B cell (primary cell): ENCODE data around the gene RNF213. TPM values are rescaled to one million over a fixed set of nuclear protein-coding genes. Genes with fewer than 3 reads are reported as not detected.

Source experiments
- ATAC-seq: fragments of 200-7000 bp; cut with Tn5 transposase; one replicate; pipeline ENCODE4 v1.10.0; 2021; ENCODE audit warnings: low read depth, mild to moderate bottlenecking, moderate number of reproducible peaks, moderate library complexity
- CTCF ChIA-PET: fragments of 350-600 bp; sonication (Branson Sonifier 250); formaldehyde crosslinking; loops from one replicate; lab custom pipeline; 2021; ENCODE audit warnings: antibody characterized with exemption, inconsistent platforms; lab: Charles Lee
- POLR2A ChIA-PET: fragments of 350-600 bp; sonication (Branson Sonifier 250); formaldehyde crosslinking; loops from one replicate; lab custom pipeline; 2021; ENCODE audit warnings: antibody characterized with exemption; lab: Charles Lee
- DNase-seq: peaks from one replicate; pipeline ENCODE4 v3.0.0; 2013
- H2AFZ ChIP-seq: 2 replicates; pipeline ENCODE4 v1.6.1; 2012; ENCODE audit warnings: mild to moderate bottlenecking, low read depth, low read length; ENCODE audit not compliant: insufficient read depth, poor library complexity, severe bottlenecking
- H3K27ac ChIP-seq, 2 donors: 1 replicate in 1 of 2; 2 replicates in 1 of 2; pipeline ENCODE4 v1.5.1; 2012 to 2013; ENCODE audit warnings: low read length in 2 of 2, mild to moderate bottlenecking in 2 of 2, moderate library complexity in 1 of 2
- H3K27me3 ChIP-seq, 4 experiments: fragments of 200-600 bp in 1 of 4; sonication (generic) in 1 of 4; replicated peaks in 1 of 4; 1 replicate in 2 of 4; 2 replicates in 2 of 4; pipeline versions ENCODE4 v1.6.1 to v1.7.0; 2013 to 2016; ENCODE audit warnings: low read length in 3 of 4, mild to moderate bottlenecking in 2 of 4, mixed read lengths in 1 of 4, moderate library complexity in 1 of 4; ENCODE audit not compliant: insufficient read depth in 4 of 4, control insufficient read depth in 3 of 4; ENCODE audit errors: control extremely low read depth in 1 of 4
- H3K36me3 ChIP-seq, 2 experiments: replicated peaks in 1 of 2; 1 replicate in 1 of 2; 2 replicates in 1 of 2; pipeline versions ENCODE4 v1.6.1 to v1.7.1; 2013; ENCODE audit warnings: low read length in 1 of 2; ENCODE audit not compliant: insufficient read depth in 2 of 2, control insufficient read depth in 1 of 2; ENCODE audit errors: control extremely low read depth in 1 of 2, extremely low read depth in 1 of 2
- H3K4me1 ChIP-seq, 2 donors: fragments of 200-600 bp in 1 of 2; sonication (generic) in 1 of 2; 1 replicate in 1 of 2; 2 replicates in 1 of 2; pipeline versions ENCODE4 v1.5.1 to v1.6.1; 2013 to 2017; ENCODE audit warnings: low read length in 2 of 2; ENCODE audit not compliant: control insufficient read depth in 2 of 2, insufficient read depth in 2 of 2
- H3K4me2 ChIP-seq: replicated peaks from 2 replicates; pipeline ENCODE3; 2012; ENCODE audit warnings: mild to moderate bottlenecking, low read depth, low read length; ENCODE audit not compliant: poor library complexity, severe bottlenecking
- H3K4me3 ChIP-seq, 5 experiments: fragments of 200-600 bp in 1 of 5; sonication (generic) in 1 of 5; 1 replicate in 3 of 5; 2 replicates in 2 of 5; pipeline versions ENCODE4 v1.5.1 to v1.7.0; 2011 to 2016; ENCODE audit warnings: low read length in 4 of 5, mild to moderate bottlenecking in 4 of 5, low read depth in 2 of 5, control low read depth in 1 of 5, moderate library complexity in 1 of 5; ENCODE audit not compliant: insufficient read depth in 1 of 5; ENCODE audit errors: control extremely low read depth in 1 of 5, extremely low read depth in 1 of 5
- H3K79me2 ChIP-seq: fragments of 200-600 bp; sonication (generic); one replicate; pipeline ENCODE4 v1.6.0; 2016; ENCODE audit warnings: low read length; ENCODE audit not compliant: control insufficient read depth, insufficient read depth
- H3K9ac ChIP-seq: fragments of 200-600 bp; sonication (generic); 2 replicates; pipeline ENCODE4 v1.6.1; 2017; ENCODE audit warnings: mild to moderate bottlenecking, low read length, moderate library complexity
- H3K9me3 ChIP-seq, 3 donors: one replicate each; pipeline versions ENCODE4 v1.6.1 to v1.7.1; 2013; ENCODE audit warnings: low read length in 2 of 3; ENCODE audit not compliant: control insufficient read depth in 2 of 3, insufficient read depth in 1 of 3; ENCODE audit errors: control extremely low read depth in 1 of 3
- H4K20me1 ChIP-seq: 2 replicates; pipeline ENCODE4 v1.6.0; 2012; ENCODE audit warnings: mild to moderate bottlenecking, low read length; ENCODE audit not compliant: insufficient read depth, control insufficient read depth, poor library complexity, severe bottlenecking
- H3K27ac Mint-ChIP-seq: one replicate; pipeline ENCODE4 v1.8.0; 2021; ENCODE audit warnings: mixed read lengths
- H3K27me3 Mint-ChIP-seq: one replicate; pipeline ENCODE4 v1.8.0; 2021; ENCODE audit warnings: mixed read lengths
- H3K4me1 Mint-ChIP-seq: one replicate; pipeline ENCODE4 v1.8.0; 2021; ENCODE audit warnings: mixed read lengths
- H3K4me3 Mint-ChIP-seq: one replicate; pipeline ENCODE4 v1.8.0; 2021; ENCODE audit warnings: mixed read lengths
- H3K9me3 Mint-ChIP-seq: one replicate; pipeline ENCODE4 v1.8.0; 2022; ENCODE audit warnings: mixed read lengths; ENCODE audit not compliant: insufficient read depth
- EZH2 ChIP-seq: IDR thresholded peaks from 2 replicates; pipeline ENCODE4 v1.6.1; 2012; ENCODE audit warnings: borderline replicate concordance, low read depth, mild to moderate bottlenecking, moderate library complexity, low read length; ENCODE audit not compliant: insufficient read depth, poor library complexity, severe bottlenecking
- WGBS: methylation state at CpG from one replicate; pipeline ENCODE4 v1.1.5; 2013; ENCODE audit warnings: missing lambda C conversion rate; ENCODE audit not compliant: insufficient coverage; 5-methylcytosine and 5-hydroxymethylcytosine counted together
- intact Hi-C: fragments of 100-400 bp; cut with micrococcal nuclease; formaldehyde crosslinking; loops from one replicate; pipeline ENCODE4 v1.10.0; 2022
- polyA plus RNA-seq: library from polyadenylated mRNA; depleted of rRNA; stranded (reverse); fragments of >200 nt; gene quantifications from 2 replicates; pipeline ENCODE4 v1.2.3, GENCODE V29; 2012
- total RNA-seq, 2 donors: library from RNA; stranded (reverse); fragments of 120-200 nt in 1 of 2; gene quantifications; 1 replicate in 1 of 2; 2 replicates in 1 of 2; pipeline versions ENCODE4 v1.2.3 to v1.2.4, GENCODE V29; 2013 to 2022
- TF ChIP-seq, protein P1 (sequence below): fragments of 200-600 bp; IDR thresholded peaks from one replicate; pipeline ENCODE4 v1.8.0; 2022; ENCODE audit warnings: antibody characterized with exemption, mild to moderate bottlenecking

Gene RNF213
- total and polyA plus RNA-seq, 2 donors (not counting 1 experiment from before 2014, with no cell fraction given) = 121 to 287 TPM

GRCh38 chr17:80418589-80418988 lies 157.9 kb downstream of the RNF213 start:
- H3K4me3 ChIP-seq = no peak overlapping the region
- TF ChIP-seq, protein P1, sequence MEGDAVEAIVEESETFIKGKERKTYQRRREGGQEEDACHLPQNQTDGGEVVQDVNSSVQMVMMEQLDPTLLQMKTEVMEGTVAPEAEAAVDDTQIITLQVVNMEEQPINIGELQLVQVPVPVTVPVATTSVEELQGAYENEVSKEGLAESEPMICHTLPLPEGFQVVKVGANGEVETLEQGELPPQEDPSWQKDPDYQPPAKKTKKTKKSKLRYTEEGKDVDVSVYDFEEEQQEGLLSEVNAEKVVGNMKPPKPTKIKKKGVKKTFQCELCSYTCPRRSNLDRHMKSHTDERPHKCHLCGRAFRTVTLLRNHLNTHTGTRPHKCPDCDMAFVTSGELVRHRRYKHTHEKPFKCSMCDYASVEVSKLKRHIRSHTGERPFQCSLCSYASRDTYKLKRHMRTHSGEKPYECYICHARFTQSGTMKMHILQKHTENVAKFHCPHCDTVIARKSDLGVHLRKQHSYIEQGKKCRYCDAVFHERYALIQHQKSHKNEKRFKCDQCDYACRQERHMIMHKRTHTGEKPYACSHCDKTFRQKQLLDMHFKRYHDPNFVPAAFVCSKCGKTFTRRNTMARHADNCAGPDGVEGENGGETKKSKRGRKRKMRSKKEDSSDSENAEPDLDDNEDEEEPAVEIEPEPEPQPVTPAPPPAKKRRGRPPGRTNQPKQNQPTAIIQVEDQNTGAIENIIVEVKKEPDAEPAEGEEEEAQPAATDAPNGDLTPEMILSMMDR = no peak
- TF ChIP-seq EZH2 = no peak
- Mint-ChIP-seq H3K27me3 (peaks cover 7% of the 10 kb centered on the region), H3K4me1 (peaks cover 26% of the 10 kb centered on the region), H3K9me3 (no peaks in the 10 kb centered on the region), H3K27ac (no peak overlapping the region), H3K4me3 (no peak overlapping the region)
- H3K9ac ChIP-seq = no peak overlapping the region
- CTCF ChIA-PET = no interaction called here
- peaks cover 26% of the 10 kb centered on the region for H3K79me2 ChIP-seq
- ATAC-seq (no peak), DNase-seq (no peak)
- H3K4me1 ChIP-seq = peaks cover 16 to 22% of the 10 kb centered on the region in 2 donors
- 98% methylated on average over 9 of the region's 11 CpGs for WGBS
- POLR2A ChIA-PET = interaction anchor here (0.6 kb wide), 1 partner anchor 1776 kb away, joined by 4 read pairs; no protein-coding TSS in a partner anchor
- H4K20me1 ChIP-seq = no peaks in the 10 kb centered on the region
- H3K27me3 ChIP-seq = peaks cover 0 to 8% (median 1%) of the 10 kb centered on the region in 4 experiments
- no peaks in the 10 kb centered on the region for H3K9me3 ChIP-seq
- no peak overlapping the region for H3K4me2 ChIP-seq
- intact Hi-C loops = no loop called here
- no peak overlapping the region for H3K27ac ChIP-seq
- H2AFZ ChIP-seq = no peak overlapping the region
- peaks cover 0 to 15% of the 10 kb centered on the region in 2 experiments for H3K36me3 ChIP-seq

- H3K27me3 Mint-ChIP-seq = peaks cover 1% of the 10 kb centered on the region
- H3K4me1 Mint-ChIP-seq = peaks cover 29% of the 10 kb centered on the region
- no peak overlapping the region for H3K27ac ChIP-seq
- no peak for TF ChIP-seq EZH2
- TF ChIP-seq, protein P1 = no peak
- WGBS = 98% methylated on average over 11 of the region's 11 CpGs
- H3K27me3 ChIP-seq = peaks cover 0 to 3% (median 0%) of the 10 kb centered on the region in 4 experiments
- CTCF ChIA-PET = no interaction called here
- no peak overlapping the region for H3K9ac ChIP-seq
- POLR2A ChIA-PET = interaction anchor here (0.6 kb wide), 1 partner anchor 1775 kb away, joined by 4 read pairs; no protein-coding TSS in a partner anchor
- no peak overlapping the region for H3K4me2 ChIP-seq
- DNase-seq (no peak), ATAC-seq (no peak)
- H3K4me1 ChIP-seq = peaks cover 19 to 26% of the 10 kb centered on the region in 2 donors
- H3K27ac Mint-ChIP-seq = no peak overlapping the region
- H3K9me3 Mint-ChIP-seq = no peaks in the 10 kb centered on the region
- peaks cover 26% of the 10 kb centered on the region for H3K79me2 ChIP-seq
- no peak overlapping the region for H3K4me3 Mint-ChIP-seq
- H3K36me3 ChIP-seq = peaks cover 0 to 15% of the 10 kb centered on the region in 2 experiments
- H3K9me3 ChIP-seq = no peaks in the 10 kb centered on the region
- intact Hi-C loops = no loop called here
- no peaks in the 10 kb centered on the region for H4K20me1 ChIP-seq
- no peak overlapping the region for H3K4me3 ChIP-seq
- H2AFZ ChIP-seq = no peak overlapping the region
Measured at GRCh38 chr17:80419255-80419654, 158.6 kb downstream of the RNF213 start.
